Activated CD4-positive, alpha-beta memory T cell treated with anti-CD3 and anti-CD28 coated beads, Interleukin-2, amount 10 ng/mL, durations not matched to agents 7 days and 5 days (primary cell): Measurements from ENCODE around the gene ARHGEF4. TPM values are rescaled to one million over a fixed set of nuclear protein-coding genes. Genes with fewer than 3 reads are reported as not detected.
"Not testable (repeated sequence)": the region's sequence is repeated elsewhere in the genome, so short reads cannot be mapped to it uniquely, and the experiment has no call there.

Source experiments
- CTCF ChIA-PET: fragments of 350-600 bp; sonication (Branson Sonifier 250); formaldehyde crosslinking; loops from one replicate; lab custom pipeline; 2021; ENCODE audit warnings: antibody characterized with exemption, inconsistent platforms; lab: Charles Lee
- POLR2A ChIA-PET: fragments of 350-600 bp; sonication (Branson Sonifier 250); formaldehyde crosslinking; loops from one replicate; lab custom pipeline; 2021; ENCODE audit warnings: antibody characterized with exemption; lab: Charles Lee
- DNase-seq: peaks from one replicate; pipeline ENCODE4 v3.0.0-alpha.2; 2020
- H3K27ac Mint-ChIP-seq: one replicate; pipeline ENCODE4 v1.8.0; 2021; ENCODE audit warnings: mild to moderate bottlenecking, mixed read lengths
- H3K27me3 Mint-ChIP-seq: one replicate; pipeline ENCODE4 v1.8.0; 2021; ENCODE audit warnings: mixed read lengths
- H3K36me3 Mint-ChIP-seq: one replicate; pipeline ENCODE4 v1.8.0; 2021; ENCODE audit warnings: low read depth, mixed read lengths
- H3K4me1 Mint-ChIP-seq: one replicate; pipeline ENCODE4 v1.8.0; 2021; ENCODE audit warnings: mixed read lengths
- H3K4me3 Mint-ChIP-seq: one replicate; pipeline ENCODE4 v1.8.0; 2021; ENCODE audit warnings: mild to moderate bottlenecking, mixed read lengths
- H3K9me3 Mint-ChIP-seq: one replicate; pipeline ENCODE4 v1.8.0; 2021; ENCODE audit warnings: mixed read lengths
- total RNA-seq, 2 experiments: library from RNA; stranded (reverse); gene quantifications; one replicate each; pipeline ENCODE4 v1.2.3, GENCODE V29; 2021

Gene ARHGEF4
- total RNA-seq, 2 experiments from 2014 or later = 0.25 to 0.30 TPM

- no peak for DNase-seq
- H3K27me3 Mint-ChIP-seq = peaks cover 21% of the 10 kb centered on the region
- H3K9me3 Mint-ChIP-seq = no peaks in the 10 kb centered on the region
- ChIA-PET POLR2A (no interaction called here), CTCF (no interaction called here)
- no peak overlapping the region for H3K4me3 Mint-ChIP-seq
- H3K4me1 Mint-ChIP-seq = no peaks in the 10 kb centered on the region
- H3K27ac Mint-ChIP-seq = no peak overlapping the region
- no peaks in the 10 kb centered on the region for H3K36me3 Mint-ChIP-seq
Observed at GRCh38 chr2:130892793-130893785, 56.4 kb downstream of the ARHGEF4 start.

GRCh38 chr2:130894326-130894942 is 57.7 kb downstream of the ARHGEF4 start:
- ChIA-PET CTCF (no interaction called here), POLR2A (no interaction called here)
- H3K27me3 Mint-ChIP-seq = peaks cover 20% of the 10 kb centered on the region
- no peak overlapping the region for H3K4me3 Mint-ChIP-seq
- H3K4me1 Mint-ChIP-seq = no peaks in the 10 kb centered on the region
- no peak for DNase-seq
- no peak overlapping the region for H3K27ac Mint-ChIP-seq
- no peaks in the 10 kb centered on the region for H3K9me3 Mint-ChIP-seq
- H3K36me3 Mint-ChIP-seq = no peaks in the 10 kb centered on the region

- Mint-ChIP-seq H3K27me3 (peaks cover 22% of the 10 kb centered on the region), H3K36me3 (no peaks in the 10 kb centered on the region), H3K4me1 (no peaks in the 10 kb centered on the region), H3K9me3 (no peaks in the 10 kb centered on the region), H3K27ac (no peak overlapping the region), H3K4me3 (no peak overlapping the region)
- ChIA-PET CTCF (no interaction called here), POLR2A (no interaction called here)
- no peak for DNase-seq
Observed at GRCh38 chr2:130896813-130897212, 60.1 kb downstream of the ARHGEF4 start.

GRCh38 chr2:130898553-130898952 is 61.8 kb downstream of the ARHGEF4 start:
- H3K36me3 Mint-ChIP-seq = no peaks in the 10 kb centered on the region
- no peak overlapping the region for H3K27ac Mint-ChIP-seq
- DNase-seq = no peak
- no peak overlapping the region for H3K4me3 Mint-ChIP-seq
- peaks cover 18% of the 10 kb centered on the region for H3K27me3 Mint-ChIP-seq
- no peaks in the 10 kb centered on the region for H3K9me3 Mint-ChIP-seq
- ChIA-PET POLR2A (no interaction called here), CTCF (no interaction called here)
- H3K4me1 Mint-ChIP-seq = no peaks in the 10 kb centered on the region

- Mint-ChIP-seq H3K4me1 (no peaks in the 10 kb centered on the region), H3K9me3 (no peaks in the 10 kb centered on the region), H3K4me3 (no peak overlapping the region), H3K27me3 (peaks cover 19% of the 10 kb centered on the region), H3K27ac (no peak overlapping the region), H3K36me3 (no peaks in the 10 kb centered on the region)
- CTCF ChIA-PET = no interaction called here
- DNase-seq = no peak
- POLR2A ChIA-PET = no interaction called here
Observed at GRCh38 chr2:130899306-130899705, 62.6 kb downstream of the ARHGEF4 start.

GRCh38 chr2:130901061-130901460 is 64.3 kb downstream of the ARHGEF4 start:
- Mint-ChIP-seq H3K4me3 (no peak overlapping the region), H3K27ac (no peak overlapping the region), H3K27me3 (peaks cover 13% of the 10 kb centered on the region), H3K4me1 (no peaks in the 10 kb centered on the region), H3K9me3 (no peaks in the 10 kb centered on the region), H3K36me3 (no peaks in the 10 kb centered on the region)
- DNase-seq = no peak
- POLR2A ChIA-PET = no interaction called here
- CTCF ChIA-PET = interaction anchor here (1.1 kb wide), 1 partner anchor 20 kb away, joined by 3 read pairs; no protein-coding TSS in a partner anchor

- H3K36me3 Mint-ChIP-seq, POLR2A ChIA-PET, CTCF ChIA-PET, H3K27ac Mint-ChIP-seq, H3K9me3 Mint-ChIP-seq, H3K4me3 Mint-ChIP-seq, H3K4me1 Mint-ChIP-seq, DNase-seq: not testable (repeated sequence)
- peaks cover 13% of the 10 kb centered on the region for H3K27me3 Mint-ChIP-seq
Observed at GRCh38 chr2:130901626-130902025, 64.9 kb downstream of the ARHGEF4 start.

- H3K27ac Mint-ChIP-seq = no peak overlapping the region
- H3K4me1 Mint-ChIP-seq = no peaks in the 10 kb centered on the region
- ChIA-PET POLR2A (no interaction called here), CTCF (no interaction called here)
- H3K4me3 Mint-ChIP-seq = no peak overlapping the region
- no peak for DNase-seq
- no peaks in the 10 kb centered on the region for H3K9me3 Mint-ChIP-seq
- no peaks in the 10 kb centered on the region for H3K36me3 Mint-ChIP-seq
- H3K27me3 Mint-ChIP-seq = peaks cover 10% of the 10 kb centered on the region
Observed at GRCh38 chr2:130908832-130909231, 72.1 kb downstream of the ARHGEF4 start.

GRCh38 chr2:130910931-130911330 is 74.2 kb downstream of the ARHGEF4 start:
- Mint-ChIP-seq H3K36me3 (no peaks in the 10 kb centered on the region), H3K4me3 (no peak overlapping the region), H3K27ac (no peak overlapping the region), H3K9me3 (no peaks in the 10 kb centered on the region), H3K27me3 (peaks cover 15% of the 10 kb centered on the region), H3K4me1 (no peaks in the 10 kb centered on the region)
- CTCF ChIA-PET = no interaction called here
- DNase-seq = no peak
- POLR2A ChIA-PET = no interaction called here

GRCh38 chr2:130911482-130911881 is 74.8 kb downstream of the ARHGEF4 start:
- ChIA-PET CTCF (no interaction called here), POLR2A (no interaction called here)
- H3K9me3 Mint-ChIP-seq = no peaks in the 10 kb centered on the region
- H3K4me1 Mint-ChIP-seq = no peaks in the 10 kb centered on the region
- peaks cover 16% of the 10 kb centered on the region for H3K27me3 Mint-ChIP-seq
- DNase-seq = no peak
- no peak overlapping the region for H3K4me3 Mint-ChIP-seq
- no peaks in the 10 kb centered on the region for H3K36me3 Mint-ChIP-seq
- H3K27ac Mint-ChIP-seq = no peak overlapping the region

GRCh38 chr2:130911996-130912395 is 75.3 kb downstream of the ARHGEF4 start:
- no peak for DNase-seq
- no peak overlapping the region for H3K27ac Mint-ChIP-seq
- H3K27me3 Mint-ChIP-seq = peaks cover 19% of the 10 kb centered on the region
- ChIA-PET POLR2A (no interaction called here), CTCF (no interaction called here)
- H3K36me3 Mint-ChIP-seq = no peaks in the 10 kb centered on the region
- no peaks in the 10 kb centered on the region for H3K4me1 Mint-ChIP-seq
- no peaks in the 10 kb centered on the region for H3K9me3 Mint-ChIP-seq
- no peak overlapping the region for H3K4me3 Mint-ChIP-seq

GRCh38 chr2:130912471-130912870 is 75.8 kb downstream of the ARHGEF4 start:
- Mint-ChIP-seq H3K4me1 (no peaks in the 10 kb centered on the region), H3K4me3 (no peak overlapping the region), H3K27me3 (peaks cover 19% of the 10 kb centered on the region), H3K9me3 (no peaks in the 10 kb centered on the region), H3K36me3 (no peaks in the 10 kb centered on the region), H3K27ac (no peak overlapping the region)
- DNase-seq = no peak
- ChIA-PET POLR2A (no interaction called here), CTCF (no interaction called here)

- Mint-ChIP-seq H3K27ac (no peak overlapping the region), H3K4me1 (no peaks in the 10 kb centered on the region), H3K36me3 (no peaks in the 10 kb centered on the region), H3K4me3 (no peak overlapping the region), H3K27me3 (peaks cover 20% of the 10 kb centered on the region), H3K9me3 (no peaks in the 10 kb centered on the region)
- ChIA-PET CTCF (no interaction called here), POLR2A (no interaction called here)
- no peak for DNase-seq
Observed at GRCh38 chr2:130913891-130914290, 77.2 kb downstream of the ARHGEF4 start.
